ENCODE measurements around the gene KLK11.

GRCh38 chr19:51025401-51025800, 1.0 kb downstream of the KLK11 start:
- no peak for TF ChIP-seq CTCF (IDR thresholded peaks at IDR 0.05; ENCODE audit: low read depth, low read length, missing input control)
- TF ChIP-seq HNF4G (IDR thresholded peaks at IDR 0.05): no peak
- TF ChIP-seq SP1 (IDR thresholded peaks at IDR 0.05): no peak
- TF ChIP-seq EGR1 (IDR thresholded peaks at IDR 0.05; ENCODE audit: low read depth in 2 of 2): no peak
- no peak for TF ChIP-seq YY1 (IDR thresholded peaks at IDR 0.05)
- TF ChIP-seq TAF1 (conservative IDR thresholded peaks at IDR 0.05): no peak
- no peak for TF ChIP-seq MAX (IDR thresholded peaks at IDR 0.05)
- TF ChIP-seq REST (IDR thresholded peaks at IDR 0.05): no peak
- no peak for TF ChIP-seq JUND (IDR thresholded peaks at IDR 0.05)
- no peak for TF ChIP-seq GABPA (IDR thresholded peaks at IDR 0.05 in 1 of 2, conservative IDR thresholded peaks at IDR 0.05 in 1 of 2)
- no peak for TF ChIP-seq HNF4A (conservative IDR thresholded peaks at IDR 0.05)
- no peak for TF ChIP-seq ZBTB33 (IDR thresholded peaks at IDR 0.05)
- TF ChIP-seq RAD21 (IDR thresholded peaks at IDR 0.05): no peak

Data from liver (tissue), 3 donors.